Stimulated activated naive CD8-positive, alpha-beta T cell treated with anti-CD3 and anti-CD28 coated beads, Interleukin-15, Interleukin-2, amounts not matched to agents 100 U/mL and 50 U/mL, for 24 hours (primary cell): ENCODE results near the gene INS.
A peak's percentile ranks its signal among the peaks of the same experiment; 100 is the strongest.
"Not testable (repeated sequence)": the region's sequence is repeated elsewhere in the genome, so short reads cannot be mapped to it uniquely, and the experiment has no call there.

Experiments
- ATAC-seq: fragments of 150-1000 bp; cut with Tn5 transposase; one replicate; pipeline ENCODE4 v1.10.0; 2021
- DNase-seq: peaks from one replicate; pipeline ENCODE4 v3.0.0; 2021

Gene INS

GRCh38 chr11:2180789-2181370 is 19.9 kb upstream of the INS start:
- ATAC-seq, result no peak
- no peak for DNase-seq

GRCh38 chr11:2180347-2180746 is 19.3 kb upstream of the INS start:
- no peak for ATAC-seq

GRCh38 chr11:2179516-2179915 is 18.5 kb upstream of the INS start:
- no peak for ATAC-seq

More at GRCh38 chr11:2180347-2180746, 19.3 kb upstream of the INS start:
- no peak for DNase-seq

GRCh38 chr11:2178906-2179494 is 18.0 kb upstream of the INS start:
- DNase-seq, result no peak
- ATAC-seq, result no peak

More at GRCh38 chr11:2179516-2179915, 18.5 kb upstream of the INS start:
- no peak for DNase-seq

GRCh38 chr11:2178055-2178773 is 17.2 kb upstream of the INS start:
- not testable (repeated sequence) for DNase-seq, ATAC-seq

- DNase-seq (no peak), ATAC-seq (no peak)
These were observed 16.1 kb upstream of the INS start for GRCh38 chr11:2177076-2177475.

- DNase-seq, result no peak
- ATAC-seq, result no peak
These were observed 15.4 kb upstream of the INS start for GRCh38 chr11:2176389-2176900.

- DNase-seq (no peak), ATAC-seq (no peak)
These were observed 14.7 kb upstream of the INS start for GRCh38 chr11:2175659-2176058.

GRCh38 chr11:2174361-2174760 is 13.4 kb upstream of the INS start:
- ATAC-seq (no peak), DNase-seq (no peak)

GRCh38 chr11:2173761-2174160 is 12.8 kb upstream of the INS start:
- ATAC-seq (no peak), DNase-seq (no peak)

GRCh38 chr11:2173150-2173693 is 12.2 kb upstream of the INS start:
- DNase-seq (peak; percentile 44), ATAC-seq (no peak)

GRCh38 chr11:2172676-2173075 is 11.7 kb upstream of the INS start:
- DNase-seq (no peak), ATAC-seq (no peak)

- no peak for DNase-seq
- ATAC-seq, result no peak
These were observed 10.6 kb upstream of the INS start, which contains the start of gene TH for GRCh38 chr11:2171591-2172003. TSS of gene TH (minus strand) at chr11:2171815. CDS start at chr11:2171786, 29 bp downstream.

GRCh38 chr11:2169626-2170570 is 8.9 kb upstream of the INS start:
- ATAC-seq (no peak), DNase-seq (no peak)

GRCh38 chr11:2169005-2169378 is 8.0 kb upstream of the INS start:
- DNase-seq (no peak), ATAC-seq (no peak)

- DNase-seq (no peak), ATAC-seq (no peak)
These were observed 7.4 kb upstream of the INS start for GRCh38 chr11:2168286-2169004.

GRCh38 chr11:2167141-2168045 is 6.4 kb upstream of the INS start:
- ATAC-seq (no peak), DNase-seq (no peak)

- ATAC-seq (peak; percentile 50), DNase-seq (peak; percentile 72)
These were observed 5.3 kb upstream of the INS start for GRCh38 chr11:2166091-2166851.

- DNase-seq, result no peak
- no peak for ATAC-seq
These were observed 4.6 kb upstream of the INS start for GRCh38 chr11:2165571-2165970.
